ENCODE data around the gene RGL2. TPM values are rescaled to one million over a fixed set of nuclear protein-coding genes. Genes with fewer than 3 reads are reported as not detected.

Gene RGL2
- total and polyA plus RNA-seq, 2 donors (not counting 3 experiments of a cell fraction or from before 2014, with no cell fraction given) = 87.7 to 90.3 TPM

DNA sequence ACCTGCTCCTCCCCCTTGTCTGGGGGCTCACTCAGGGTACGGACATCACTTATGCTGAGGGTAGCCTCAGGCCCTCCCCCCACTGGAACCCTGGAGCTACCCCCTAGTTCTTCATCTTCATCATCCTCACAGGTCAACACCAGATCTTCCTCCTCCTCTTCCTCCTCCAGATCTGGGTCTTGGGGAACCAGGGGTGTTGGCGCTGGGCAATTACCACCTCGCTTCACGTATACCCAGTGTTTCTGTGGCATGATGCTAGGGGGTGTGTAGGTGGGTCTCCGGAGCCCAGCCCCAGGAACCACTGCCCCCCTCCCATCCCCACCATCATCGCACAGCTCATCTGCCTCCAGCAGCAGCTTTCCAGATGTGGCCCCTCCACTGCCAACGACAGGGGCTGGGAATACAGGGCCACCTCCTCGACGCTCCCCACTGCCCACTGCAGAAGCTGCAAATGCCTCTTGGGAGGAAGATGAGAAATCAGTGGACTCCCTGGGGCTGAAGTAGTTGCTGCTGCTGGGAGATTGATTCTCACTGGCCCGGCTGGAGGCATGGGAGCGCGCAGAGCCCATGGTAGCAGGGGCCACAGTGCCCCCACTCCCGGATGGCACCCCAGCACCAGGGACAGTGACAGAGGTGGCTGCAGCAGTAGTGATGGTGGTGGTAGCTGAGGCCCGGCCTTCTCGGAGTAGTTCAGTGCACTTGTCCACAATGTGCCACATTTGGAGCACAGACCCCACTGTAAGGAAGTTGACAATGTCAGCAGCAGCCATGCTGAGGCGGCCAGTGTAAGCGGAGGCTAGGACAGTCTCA lies 17.3 kb upstream of the RGL2 start:
- POLR2A ChIA-PET = no interaction called here
- Histone ChIP-seq H2AFZ (ENCODE audit: low read depth, low read length) (no peak overlapping the region), H3K9ac (replicated peaks; ENCODE audit: extremely low read depth, insufficient read depth, low read length) (no peak overlapping the region), H3K36me3 (ENCODE audit: control insufficient read depth in 2 of 2, extremely low read depth in 1 of 2, insufficient read depth in 2 of 2, low read length in 2 of 2) (peaks cover 5 to 22% of the 10 kb centered on the region in 2 experiments), H3K4me2 (ENCODE audit: insufficient read depth, low read length) (no peak overlapping the region), H3K4me3 (replicated peaks in 1 of 3; ENCODE audit: insufficient read depth in 1 of 3, low read depth in 1 of 3, low read length in 3 of 3) (no peak overlapping the region), H3K4me1 (ENCODE audit: control insufficient read depth, extremely low read depth, insufficient read depth, low read length) (peaks cover 45% of the 10 kb centered on the region), H3K27ac (ENCODE audit: insufficient read depth, low read depth, low read length) (no peak overlapping the region), H3K27me3 (ENCODE audit: control insufficient read depth in 2 of 2, insufficient read depth in 2 of 2, low read length in 2 of 2) (no peaks in the 10 kb centered on the region), H4K20me1 (replicated peaks; ENCODE audit: control insufficient read depth, extremely low read depth, insufficient read depth, low read length) (no peaks in the 10 kb centered on the region), H3K9me3 (replicated peaks; ENCODE audit: control insufficient read depth, insufficient read depth, low read length) (no peaks in the 10 kb centered on the region), H3K9me1 (replicated peaks; ENCODE audit: control insufficient read depth, extremely low read depth, insufficient read depth, low read length) (no peaks in the 10 kb centered on the region), H3K79me2 (ENCODE audit: control insufficient read depth, insufficient read depth, low read length) (peaks cover 35% of the 10 kb centered on the region)
- DNase-seq (ENCODE audit: low read depth, low spot score) (no peak), FAIRE-seq (no peak)
- no TSS peak for BruUV-seq (replicated peaks)
- TF ChIP-seq, protein P1, sequence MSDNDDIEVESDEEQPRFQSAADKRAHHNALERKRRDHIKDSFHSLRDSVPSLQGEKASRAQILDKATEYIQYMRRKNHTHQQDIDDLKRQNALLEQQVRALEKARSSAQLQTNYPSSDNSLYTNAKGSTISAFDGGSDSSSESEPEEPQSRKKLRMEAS (IDR thresholded peaks at IDR 0.05; ENCODE audit: insufficient read depth, insufficient read length) = no peak
- CTCF ChIA-PET = no interaction called here
- intact Hi-C loops (cut with micrococcal nuclease) (loop anchor here (10.0 kb wide), 1 partner anchor 259 kb away; no protein-coding TSS in a partner anchor), dilution Hi-C loops (cut with MboI; ENCODE audit: extremely low pct_ligation_motif_present, low sequenced_read_pairs) (no loop called here)

DNA sequence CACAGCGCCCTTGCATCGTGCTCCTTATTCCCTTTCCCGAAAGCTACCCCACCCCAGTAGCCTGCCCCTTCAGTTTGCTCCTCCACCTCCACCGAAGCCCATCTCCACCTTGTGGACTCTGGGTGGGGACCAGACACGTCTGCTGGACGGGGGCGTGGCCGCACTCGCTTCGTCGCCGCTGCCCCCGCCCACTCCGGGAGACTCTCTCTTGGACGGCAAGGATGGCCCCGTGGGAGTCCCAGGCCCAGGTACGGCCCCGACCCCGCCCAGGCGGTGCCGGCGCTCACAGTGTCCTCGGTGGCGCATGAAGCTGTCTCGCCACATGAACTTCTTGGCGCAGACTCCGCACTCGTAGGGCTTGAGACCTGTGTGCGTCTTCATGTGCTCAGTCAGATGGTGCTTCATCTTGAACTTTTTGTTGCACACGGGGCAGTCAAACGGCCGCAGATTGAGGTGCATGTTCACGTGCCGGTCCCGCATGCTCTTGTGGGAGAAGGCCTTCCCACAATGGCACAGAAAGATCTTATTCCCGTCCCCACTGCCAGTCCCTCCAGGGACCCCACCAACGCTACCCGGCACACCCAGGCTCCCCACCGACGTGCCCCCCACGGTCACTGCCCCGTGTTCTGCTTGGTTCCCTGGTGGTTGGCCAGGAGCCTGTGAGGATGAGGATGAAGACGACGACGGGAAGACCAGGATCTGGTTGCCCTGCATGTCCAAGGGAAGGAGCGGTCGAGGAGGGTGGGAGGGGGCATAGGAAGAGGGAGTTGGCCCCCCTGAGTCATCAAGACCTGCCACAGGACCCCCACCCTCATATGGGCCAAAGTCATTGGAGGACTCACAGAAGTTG lies 16.4 kb upstream of the RGL2 start:
- DNase-seq (ENCODE audit: low read depth, low spot score) (peak; percentile 42), FAIRE-seq (no peak)
- dilution Hi-C loops (cut with MboI; ENCODE audit: extremely low pct_ligation_motif_present, low sequenced_read_pairs) = no loop called here
- intact Hi-C loops (cut with micrococcal nuclease) = loop anchor here (1.0 to 10.0 kb wide), 3 partner anchors 16 to 260 kb away; partner anchors contain the start of genes HSD17B8, RXRB and SLC39A7
- Histone ChIP-seq H3K9me1 (replicated peaks; ENCODE audit: control insufficient read depth, extremely low read depth, insufficient read depth, low read length) (no peaks in the 10 kb centered on the region), H4K20me1 (replicated peaks; ENCODE audit: control insufficient read depth, extremely low read depth, insufficient read depth, low read length) (no peaks in the 10 kb centered on the region), H3K36me3 (ENCODE audit: control insufficient read depth in 2 of 2, extremely low read depth in 1 of 2, insufficient read depth in 2 of 2, low read length in 2 of 2) (peaks cover 5 to 15% of the 10 kb centered on the region in 2 experiments), H3K9ac (replicated peaks; ENCODE audit: extremely low read depth, insufficient read depth, low read length) (no peak overlapping the region), H3K4me3 (replicated peaks in 1 of 3; ENCODE audit: insufficient read depth in 1 of 3, low read depth in 1 of 3, low read length in 3 of 3) (peak overlapping the region in 2 of 3 experiments; percentile 65 to 96), H2AFZ (ENCODE audit: low read depth, low read length) (no peak overlapping the region), H3K79me2 (ENCODE audit: control insufficient read depth, insufficient read depth, low read length) (peaks cover 30% of the 10 kb centered on the region), H3K9me3 (replicated peaks; ENCODE audit: control insufficient read depth, insufficient read depth, low read length) (no peaks in the 10 kb centered on the region), H3K4me1 (ENCODE audit: control insufficient read depth, extremely low read depth, insufficient read depth, low read length) (peaks cover 37% of the 10 kb centered on the region), H3K27ac (ENCODE audit: insufficient read depth, low read depth, low read length) (peak overlapping the region; percentile 48), H3K4me2 (ENCODE audit: insufficient read depth, low read length) (peak overlapping the region; percentile 81), H3K27me3 (ENCODE audit: control insufficient read depth in 2 of 2, insufficient read depth in 2 of 2, low read length in 2 of 2) (no peaks in the 10 kb centered on the region)
- CTCF ChIA-PET = no interaction called here
- POLR2A ChIA-PET = no interaction called here
- TF ChIP-seq MYC (IDR thresholded peaks at IDR 0.05; ENCODE audit: low read depth, low read length) = no peak
- BruUV-seq (replicated peaks) = no TSS peak

All from endothelial cell of umbilical vein (primary cell).